Measurements from ENCODE around the gene PLTP. TPM values are rescaled to one million over a fixed set of nuclear protein-coding genes. Genes with fewer than 3 reads are reported as not detected.
A peak's percentile ranks its signal among the peaks of the same experiment; 100 is the strongest.

Gene PLTP
- total RNA-seq, 3 donors from 2014 or later (not counting 1 experiment from before 2014, with no cell fraction given): 0.63 to 3.5 (median 3.2) TPM

- Histone ChIP-seq H3K27me3 (ENCODE audit: control insufficient read depth, insufficient read depth, low read length) (peaks cover 6% of the 10 kb centered on the region), H3K4me3 (ENCODE audit: low read length) (no peak overlapping the region), H3K27ac (ENCODE audit: low read length) (no peak overlapping the region), H3K36me3 (ENCODE audit: control insufficient read depth, insufficient read depth, low read length) (no peaks in the 10 kb centered on the region), H3K4me1 (ENCODE audit: control insufficient read depth, insufficient read depth, low read length) (no peaks in the 10 kb centered on the region), H3K9me3 (ENCODE audit: control insufficient read depth, insufficient read depth, low read length) (no peaks in the 10 kb centered on the region)
- intact Hi-C loops (cut with micrococcal nuclease): no loop called here
- no peaks in the 10 kb centered on the region for H3K36me3 Mint-ChIP-seq
- no peak overlapping the region for H3K27ac Mint-ChIP-seq
- WGBS (ENCODE audit: insufficient coverage): 83% methylated on average over 5 of the region's 5 CpGs
- ATAC-seq (no peak), DNase-seq (no peak)
- no peaks in the 10 kb centered on the region for H3K4me1 Mint-ChIP-seq
- TF ChIP-seq, protein P1, sequence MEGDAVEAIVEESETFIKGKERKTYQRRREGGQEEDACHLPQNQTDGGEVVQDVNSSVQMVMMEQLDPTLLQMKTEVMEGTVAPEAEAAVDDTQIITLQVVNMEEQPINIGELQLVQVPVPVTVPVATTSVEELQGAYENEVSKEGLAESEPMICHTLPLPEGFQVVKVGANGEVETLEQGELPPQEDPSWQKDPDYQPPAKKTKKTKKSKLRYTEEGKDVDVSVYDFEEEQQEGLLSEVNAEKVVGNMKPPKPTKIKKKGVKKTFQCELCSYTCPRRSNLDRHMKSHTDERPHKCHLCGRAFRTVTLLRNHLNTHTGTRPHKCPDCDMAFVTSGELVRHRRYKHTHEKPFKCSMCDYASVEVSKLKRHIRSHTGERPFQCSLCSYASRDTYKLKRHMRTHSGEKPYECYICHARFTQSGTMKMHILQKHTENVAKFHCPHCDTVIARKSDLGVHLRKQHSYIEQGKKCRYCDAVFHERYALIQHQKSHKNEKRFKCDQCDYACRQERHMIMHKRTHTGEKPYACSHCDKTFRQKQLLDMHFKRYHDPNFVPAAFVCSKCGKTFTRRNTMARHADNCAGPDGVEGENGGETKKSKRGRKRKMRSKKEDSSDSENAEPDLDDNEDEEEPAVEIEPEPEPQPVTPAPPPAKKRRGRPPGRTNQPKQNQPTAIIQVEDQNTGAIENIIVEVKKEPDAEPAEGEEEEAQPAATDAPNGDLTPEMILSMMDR (IDR thresholded peaks at IDR 0.05): no peak
- no peaks in the 10 kb centered on the region for H3K9me3 Mint-ChIP-seq
- no peak overlapping the region for H3K4me3 Mint-ChIP-seq
- H3K27me3 Mint-ChIP-seq (ENCODE audit: low read depth in 2 of 2): peaks cover 23 to 30% of the 10 kb centered on the region in 2 donors
Observed at GRCh38 chr20:45918182-45918737, 6.3 kb upstream of the PLTP start.

- no peak overlapping the region for H3K4me3 Mint-ChIP-seq
- H3K27me3 Mint-ChIP-seq (ENCODE audit: low read depth in 2 of 2): peaks cover 23 to 30% of the 10 kb centered on the region in 2 donors
- Histone ChIP-seq H3K36me3 (ENCODE audit: control insufficient read depth, insufficient read depth, low read length) (no peaks in the 10 kb centered on the region), H3K27me3 (ENCODE audit: control insufficient read depth, insufficient read depth, low read length) (peaks cover 6% of the 10 kb centered on the region), H3K4me1 (ENCODE audit: control insufficient read depth, insufficient read depth, low read length) (no peaks in the 10 kb centered on the region), H3K4me3 (ENCODE audit: low read length) (no peak overlapping the region), H3K27ac (ENCODE audit: low read length) (no peak overlapping the region), H3K9me3 (ENCODE audit: control insufficient read depth, insufficient read depth, low read length) (no peaks in the 10 kb centered on the region)
- TF ChIP-seq, protein P1 (IDR thresholded peaks at IDR 0.05): no peak
- H3K9me3 Mint-ChIP-seq: no peaks in the 10 kb centered on the region
- ATAC-seq: no peak
- H3K4me1 Mint-ChIP-seq: no peaks in the 10 kb centered on the region
- no peaks in the 10 kb centered on the region for H3K36me3 Mint-ChIP-seq
- 84% methylated on average over 5 of the region's 5 CpGs for WGBS (ENCODE audit: insufficient coverage)
- intact Hi-C loops (cut with micrococcal nuclease): no loop called here
- H3K27ac Mint-ChIP-seq: no peak overlapping the region
- no peak for DNase-seq
Observed at GRCh38 chr20:45917790-45918141, 5.8 kb upstream of the PLTP start.

DNA sequence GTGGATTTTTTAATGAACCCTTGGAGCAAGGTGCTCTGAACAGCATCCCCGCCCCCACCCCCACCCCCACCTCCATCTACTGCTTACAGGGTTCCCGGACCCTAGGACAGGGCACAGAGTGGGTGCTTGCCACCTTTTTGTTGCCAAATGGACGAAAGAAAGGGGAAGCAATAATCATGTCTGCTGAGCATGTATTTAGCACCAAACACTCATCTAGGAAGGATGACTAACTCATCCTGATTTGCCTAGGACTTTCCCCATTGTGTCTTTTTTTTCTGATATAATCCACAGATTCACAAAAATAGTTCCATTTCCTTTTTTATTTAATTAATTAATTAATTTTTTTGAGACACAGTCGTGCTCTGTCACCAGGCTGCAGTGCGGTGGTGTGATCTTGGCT, 1.2 kb upstream of the PLTP start:
- TF ChIP-seq, protein P1 (IDR thresholded peaks at IDR 0.05): no peak
- Mint-ChIP-seq H3K9me3 (no peaks in the 10 kb centered on the region), H3K27ac (no peak overlapping the region), H3K36me3 (no peaks in the 10 kb centered on the region), H3K27me3 (ENCODE audit: low read depth in 2 of 2) (peaks cover 8 to 10% of the 10 kb centered on the region in 2 donors), H3K4me3 (no peak overlapping the region), H3K4me1 (peaks cover 9 to 16% of the 10 kb centered on the region in 2 donors)
- DNase-seq (no peak), ATAC-seq (no peak)
- H3K27ac ChIP-seq (ENCODE audit: low read length): no peak overlapping the region
- H3K36me3 ChIP-seq (ENCODE audit: control insufficient read depth, insufficient read depth, low read length): no peaks in the 10 kb centered on the region
- H3K4me3 ChIP-seq (ENCODE audit: low read length): no peak overlapping the region
- 85% methylated on average over 4 of the region's 5 CpGs for WGBS (ENCODE audit: insufficient coverage)
- H3K9me3 ChIP-seq (ENCODE audit: control insufficient read depth, insufficient read depth, low read length): no peaks in the 10 kb centered on the region
- intact Hi-C loops (cut with micrococcal nuclease): no loop called here
- H3K27me3 ChIP-seq (ENCODE audit: control insufficient read depth, insufficient read depth, low read length): peaks cover 10% of the 10 kb centered on the region
- H3K4me1 ChIP-seq (ENCODE audit: control insufficient read depth, insufficient read depth, low read length): peaks cover 23% of the 10 kb centered on the region

DNA sequence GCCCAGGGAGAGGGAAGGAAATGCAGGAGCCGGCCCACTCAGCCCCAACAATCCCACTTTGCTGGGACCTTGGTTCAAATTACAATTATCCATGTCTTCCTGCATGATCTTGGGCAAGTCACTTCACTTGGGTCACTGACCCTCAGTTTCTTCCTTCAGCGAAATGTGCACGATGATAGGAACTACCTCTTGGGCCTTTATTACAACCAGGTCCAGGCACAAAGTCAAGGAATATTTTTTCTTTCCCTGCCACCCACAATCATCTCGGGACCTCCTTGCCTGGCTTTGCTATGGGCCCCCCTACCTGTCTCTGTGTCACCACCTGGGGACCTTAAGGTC, 358 bp upstream of the PLTP start:
- 52% methylated on average over 4 of the region's 4 CpGs for WGBS (ENCODE audit: insufficient coverage)
- peak overlapping the region in 1 of 2 donors; percentile 88 for H3K27ac Mint-ChIP-seq
- Histone ChIP-seq H3K4me3 (ENCODE audit: low read length) (no peak overlapping the region), H3K4me1 (ENCODE audit: control insufficient read depth, insufficient read depth, low read length) (peaks cover 23% of the 10 kb centered on the region), H3K27ac (ENCODE audit: low read length) (no peak overlapping the region), H3K36me3 (ENCODE audit: control insufficient read depth, insufficient read depth, low read length) (no peaks in the 10 kb centered on the region), H3K27me3 (ENCODE audit: control insufficient read depth, insufficient read depth, low read length) (peaks cover 10% of the 10 kb centered on the region), H3K9me3 (ENCODE audit: control insufficient read depth, insufficient read depth, low read length) (no peaks in the 10 kb centered on the region)
- no peak for ATAC-seq
- intact Hi-C loops (cut with micrococcal nuclease): no loop called here
- no peak for DNase-seq
- TF ChIP-seq, protein P1 (IDR thresholded peaks at IDR 0.05): no peak
- peaks cover 5 to 10% of the 10 kb centered on the region in 2 donors for H3K27me3 Mint-ChIP-seq (ENCODE audit: low read depth in 2 of 2)
- peak overlapping the region; percentile 73 for H3K4me3 Mint-ChIP-seq
- H3K36me3 Mint-ChIP-seq: no peaks in the 10 kb centered on the region
- peaks cover 9 to 16% of the 10 kb centered on the region in 2 donors for H3K4me1 Mint-ChIP-seq
- H3K9me3 Mint-ChIP-seq: no peaks in the 10 kb centered on the region

Measured in natural killer cell (primary cell).